GM21526 (cell line): Measurements from ENCODE around the gene ACTL7A.
"Not testable (repeated sequence)": the region's sequence is repeated elsewhere in the genome, so short reads cannot be mapped to it uniquely, and the experiment has no call there.

Experiments used
- ATAC-seq: cut with Tn5 transposase; IDR thresholded peaks from one replicate; pipeline ENCODE4 v1.9.1; 2021; ENCODE audit warnings: moderate library complexity; ENCODE audit not compliant: unreplicated experiment, low FRiP score

Gene ACTL7A, protein sequence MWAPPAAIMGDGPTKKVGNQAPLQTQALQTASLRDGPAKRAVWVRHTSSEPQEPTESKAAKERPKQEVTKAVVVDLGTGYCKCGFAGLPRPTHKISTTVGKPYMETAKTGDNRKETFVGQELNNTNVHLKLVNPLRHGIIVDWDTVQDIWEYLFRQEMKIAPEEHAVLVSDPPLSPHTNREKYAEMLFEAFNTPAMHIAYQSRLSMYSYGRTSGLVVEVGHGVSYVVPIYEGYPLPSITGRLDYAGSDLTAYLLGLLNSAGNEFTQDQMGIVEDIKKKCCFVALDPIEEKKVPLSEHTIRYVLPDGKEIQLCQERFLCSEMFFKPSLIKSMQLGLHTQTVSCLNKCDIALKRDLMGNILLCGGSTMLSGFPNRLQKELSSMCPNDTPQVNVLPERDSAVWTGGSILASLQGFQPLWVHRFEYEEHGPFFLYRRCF

DNA sequence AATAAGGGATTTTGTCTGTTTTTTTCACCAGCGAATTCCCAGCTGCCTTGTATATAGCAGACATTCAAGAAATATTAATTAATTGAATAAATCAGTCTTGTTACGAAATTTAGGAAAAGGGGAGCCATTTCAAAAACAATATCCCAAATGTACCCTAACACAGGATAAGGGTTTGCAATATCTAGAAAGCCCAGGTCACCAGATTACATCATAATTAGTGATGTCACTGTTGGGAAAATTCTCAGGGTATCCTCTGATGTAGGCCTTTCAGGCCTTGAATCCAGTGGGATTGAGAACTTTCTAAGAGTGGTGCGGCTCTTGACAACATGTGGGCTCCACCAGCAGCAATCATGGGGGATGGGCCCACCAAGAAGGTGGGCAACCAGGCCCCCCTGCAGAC is at the start of gene ACTL7A:
Gene ACTL7A, plus strand, starts transcription at position 270 of the 400 bp plus-strand sequence. Its CDS starts 57 bp downstream, at position 327.
- no peak for ATAC-seq

DNA sequence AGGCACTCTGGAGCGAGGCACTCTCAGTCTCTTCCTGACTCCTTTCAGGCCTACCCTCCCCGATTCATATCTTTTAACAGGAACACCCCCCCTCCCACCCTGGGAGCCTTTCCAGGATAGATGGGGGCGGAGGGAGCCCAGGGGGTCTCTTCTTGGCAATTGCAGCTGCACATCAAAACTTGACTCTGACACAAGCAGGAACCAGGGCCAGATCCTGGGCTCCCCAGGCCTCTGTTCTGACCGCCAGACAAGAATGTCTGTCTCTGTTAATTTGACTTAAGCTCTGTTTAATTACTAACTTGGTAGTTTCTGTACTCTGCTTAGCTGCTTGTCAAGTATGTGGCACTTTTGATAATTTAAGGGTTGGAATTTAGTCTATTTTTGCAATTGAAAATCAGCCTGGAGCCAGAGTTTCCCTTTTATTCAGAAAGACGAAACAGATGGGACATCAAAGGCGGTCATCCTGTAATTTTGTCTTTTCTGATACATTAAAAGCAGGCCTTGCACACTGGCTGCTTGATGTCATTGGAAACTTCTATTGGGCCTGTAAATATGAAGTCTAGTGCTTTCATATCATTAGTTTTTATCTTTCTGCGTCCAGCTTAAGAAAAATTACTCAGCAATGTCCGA is 49.6 kb upstream of the ACTL7A start:
- no peak for ATAC-seq

DNA sequence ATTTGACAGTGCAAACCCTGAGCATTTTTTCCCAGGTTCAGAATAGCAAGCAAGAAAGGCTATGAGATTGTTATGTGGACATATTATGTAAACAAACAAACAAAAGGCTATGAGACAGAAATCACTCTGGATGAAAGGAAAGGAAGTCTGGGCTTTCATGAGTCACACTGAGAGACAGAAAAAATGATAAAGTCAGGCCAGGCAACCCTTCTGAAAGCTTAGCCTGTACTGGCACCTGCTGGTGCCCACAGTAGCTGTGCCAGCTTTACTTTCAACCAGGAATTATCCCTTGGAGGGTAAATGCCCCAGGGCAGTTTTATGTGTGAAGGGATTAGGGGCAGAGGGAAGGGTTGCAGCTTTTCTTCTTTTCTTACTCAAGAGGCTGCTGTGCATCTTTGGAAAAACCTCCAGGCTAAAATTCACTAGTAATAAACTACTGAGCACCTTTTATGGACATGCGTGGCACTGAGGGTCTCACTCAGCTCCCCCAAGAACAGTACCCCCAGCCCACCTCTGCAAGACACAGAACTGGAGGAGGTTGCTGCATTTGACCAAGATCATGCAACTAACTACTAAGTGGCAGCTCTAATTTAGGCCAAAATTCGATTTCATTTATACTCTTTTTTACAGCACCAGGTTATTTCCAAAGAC is 48.0 kb upstream of the ACTL7A start:
- no peak for ATAC-seq

DNA sequence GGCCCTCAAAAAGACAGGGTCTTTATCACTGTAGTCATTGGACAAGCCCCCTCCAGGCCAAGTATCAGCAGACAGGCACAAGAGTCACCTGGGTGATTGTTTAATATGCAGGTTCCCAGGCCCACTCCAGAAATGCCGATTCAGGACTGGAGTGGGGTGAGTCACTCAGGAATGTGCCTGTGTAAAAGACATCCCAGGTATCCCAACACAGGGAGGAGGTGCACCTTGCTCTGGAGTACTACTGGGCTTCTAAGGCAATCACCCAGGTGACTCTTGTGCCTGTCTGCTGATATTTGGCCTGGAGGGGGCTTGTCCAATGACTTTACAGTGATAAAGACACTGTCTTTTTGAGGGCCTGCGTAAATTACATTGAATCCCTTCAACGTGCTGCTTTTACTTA is 46.9 kb upstream of the ACTL7A start:
- no peak for ATAC-seq

DNA sequence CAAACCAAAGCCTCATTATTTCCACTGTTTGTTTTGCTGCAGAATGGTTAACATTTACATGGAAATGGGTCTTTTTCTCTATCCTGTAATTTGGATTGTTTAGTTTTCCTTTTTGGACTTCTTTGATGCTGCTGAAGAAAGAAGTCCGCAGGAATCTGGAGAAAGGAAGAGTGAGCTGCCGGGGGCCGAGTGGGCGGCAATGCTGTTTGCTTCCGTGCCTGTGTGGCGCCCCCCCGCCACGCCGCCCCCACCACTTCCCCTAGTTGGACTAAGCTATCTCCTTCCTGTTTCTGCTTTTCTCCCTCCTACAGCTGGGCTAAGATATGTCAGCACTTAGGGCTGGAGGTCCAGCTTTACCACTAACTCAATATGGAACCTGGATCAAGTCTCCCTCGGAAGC is 46.0 kb upstream of the ACTL7A start:
- ATAC-seq: no peak

DNA sequence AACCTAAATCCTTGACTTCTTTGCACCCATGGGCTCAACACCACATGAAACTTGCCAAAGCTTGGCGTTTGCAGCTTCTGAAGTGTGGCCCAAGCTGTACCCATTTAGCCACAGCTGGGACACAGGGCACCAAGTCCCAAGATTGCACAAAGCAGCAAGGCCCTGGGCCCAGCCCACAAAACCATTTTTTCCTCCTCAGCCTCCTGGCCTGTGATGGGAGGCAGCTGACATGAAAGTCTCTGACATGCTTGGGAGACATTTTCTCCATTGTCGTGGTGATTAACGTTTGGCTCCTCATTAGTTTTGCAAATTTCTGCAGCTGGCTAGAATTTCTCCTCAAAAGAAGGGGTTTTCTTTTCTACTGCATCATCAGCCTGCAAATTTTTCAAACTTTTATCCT is 38.2 kb upstream of the ACTL7A start:
- ATAC-seq: no peak

DNA sequence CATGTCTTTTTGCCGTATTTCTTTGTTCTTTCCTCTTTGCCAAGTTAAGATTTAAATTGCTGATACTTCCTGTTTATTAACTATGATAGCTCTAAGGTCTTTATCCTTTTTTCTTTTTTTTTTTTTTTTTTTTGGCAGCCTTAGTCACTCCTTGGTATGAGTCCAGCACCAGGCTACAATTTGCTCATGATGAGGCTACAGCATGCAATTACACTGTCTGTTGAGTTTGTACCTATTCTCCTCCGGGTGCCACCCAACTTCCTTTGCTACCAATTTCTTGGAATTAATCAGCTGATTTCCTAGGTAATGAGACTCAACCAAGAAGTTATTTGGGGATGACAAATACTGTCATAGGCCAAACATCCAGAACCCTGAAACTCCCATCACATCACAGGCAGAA is 31.8 kb upstream of the ACTL7A start:
- ATAC-seq: no peak

DNA sequence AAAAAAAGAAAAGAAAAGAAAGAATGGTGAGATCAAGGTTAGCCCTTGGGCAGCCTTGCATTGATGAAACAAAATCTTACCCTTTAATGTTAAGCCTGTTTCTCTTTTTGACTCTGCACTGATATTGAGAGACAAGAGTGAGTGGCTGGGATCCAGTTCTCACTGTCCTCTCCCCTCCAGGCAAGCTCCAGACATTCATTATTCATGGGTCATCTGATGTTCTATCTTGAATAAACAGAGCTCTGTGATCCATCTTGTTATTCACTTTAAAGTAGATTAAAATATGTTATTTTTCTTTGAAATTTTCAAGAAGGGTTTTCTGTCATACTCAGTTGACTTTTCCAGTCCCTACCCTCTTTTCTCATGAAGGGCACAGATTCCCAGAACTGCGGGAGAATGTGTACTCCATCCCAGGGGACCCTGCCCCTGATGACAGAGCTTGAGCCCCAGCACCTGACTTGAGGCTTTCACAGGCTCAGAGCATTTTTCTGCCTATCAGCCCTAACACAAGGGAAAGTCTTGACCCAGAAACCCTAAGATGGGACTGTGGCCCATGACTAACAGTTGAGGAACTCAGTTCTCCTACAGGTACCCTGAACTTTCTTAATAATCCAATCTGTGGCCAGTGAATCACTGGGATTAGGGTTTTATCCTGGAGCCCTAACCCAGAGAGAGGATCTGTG is 30.4 kb upstream of the ACTL7A start:
- no peak for ATAC-seq

DNA sequence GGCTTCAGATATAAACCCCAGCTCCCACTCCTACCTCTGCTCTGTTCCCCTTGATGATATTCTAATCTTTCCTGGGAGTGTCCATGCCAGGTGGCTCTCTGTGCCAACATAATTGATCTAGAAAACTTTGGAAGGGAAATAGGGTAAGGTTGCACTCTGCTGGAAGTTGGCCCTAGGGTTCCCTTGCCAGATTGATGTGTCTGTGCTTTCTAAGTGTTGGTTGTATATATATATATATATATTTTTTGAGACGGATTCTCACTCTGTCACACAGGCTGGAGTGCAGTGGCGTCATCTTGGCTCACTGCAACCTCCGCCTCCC is 29.9 kb upstream of the ACTL7A start:
- no peak for ATAC-seq

DNA sequence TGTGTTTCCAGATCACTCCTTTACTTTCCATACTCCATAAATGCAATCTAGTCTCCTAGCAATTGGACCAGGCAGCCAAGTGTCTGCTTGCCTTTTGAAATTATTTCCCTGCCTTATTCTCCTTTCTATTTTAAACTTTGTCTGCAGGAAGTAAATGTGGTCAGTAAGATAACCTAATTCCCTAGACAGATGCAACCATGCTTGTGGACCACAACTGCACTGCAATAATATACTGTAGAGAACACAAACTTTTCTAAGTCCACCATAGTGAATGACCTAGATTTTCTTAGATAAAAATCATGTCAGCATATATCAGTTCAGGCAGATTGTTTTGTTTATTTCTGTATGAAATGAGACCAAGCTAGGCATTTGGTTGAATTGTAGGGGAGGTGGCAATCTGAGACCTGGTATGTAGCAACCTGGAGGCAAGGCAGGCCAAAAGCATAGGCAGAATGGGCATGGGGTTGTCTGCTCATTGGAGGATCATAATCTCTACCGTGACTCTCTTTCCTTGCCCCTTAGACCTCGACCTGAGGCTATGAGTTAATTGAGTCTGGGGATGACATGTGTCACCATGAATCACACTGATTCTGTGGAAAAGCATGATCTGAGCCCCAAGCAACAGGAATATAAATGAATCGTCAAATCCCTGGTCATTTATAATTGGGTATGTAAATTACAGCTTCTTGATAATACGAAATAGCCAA is 27.0 kb upstream of the ACTL7A start:
- ATAC-seq: no peak

DNA sequence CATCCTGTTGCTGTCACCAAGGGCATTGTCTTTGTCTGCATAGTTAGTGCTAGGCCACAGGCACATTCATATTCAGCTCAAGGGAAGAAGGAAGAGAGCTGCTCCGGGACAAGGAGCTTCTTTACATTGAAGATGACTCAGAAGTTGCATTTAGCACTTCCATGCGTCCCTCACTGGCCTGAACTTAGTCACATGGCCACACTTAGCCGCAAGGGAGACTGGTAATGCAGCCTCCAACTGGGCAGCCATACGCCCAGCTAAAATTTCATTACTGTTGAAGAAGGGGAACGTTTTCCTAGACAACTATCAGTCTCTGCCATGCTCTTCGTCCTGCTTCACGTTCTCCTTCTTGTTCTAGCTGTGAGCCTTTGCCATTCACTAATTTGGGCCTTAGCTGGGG is 26.2 kb upstream of the ACTL7A start:
- no peak for ATAC-seq

DNA sequence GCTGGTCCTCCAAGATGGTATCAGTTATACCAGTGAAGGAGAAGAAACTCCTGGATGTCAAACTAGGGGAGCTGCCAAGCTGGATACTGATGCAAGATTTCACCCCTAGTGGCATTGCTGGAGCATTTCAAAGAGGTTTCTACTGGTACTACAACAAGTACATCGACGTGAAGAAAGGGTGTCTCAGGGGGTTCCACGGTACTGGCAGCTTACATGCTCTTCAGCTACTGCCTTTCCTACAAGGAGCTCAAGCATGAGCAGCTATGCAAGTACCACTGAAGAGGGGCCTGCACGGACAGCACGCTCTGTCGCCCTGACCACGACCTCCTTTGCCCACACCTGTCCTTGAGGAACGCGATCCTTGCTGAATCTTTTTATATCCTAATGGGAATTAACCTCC is 25.7 kb upstream of the ACTL7A start:
- ATAC-seq: no peak

DNA sequence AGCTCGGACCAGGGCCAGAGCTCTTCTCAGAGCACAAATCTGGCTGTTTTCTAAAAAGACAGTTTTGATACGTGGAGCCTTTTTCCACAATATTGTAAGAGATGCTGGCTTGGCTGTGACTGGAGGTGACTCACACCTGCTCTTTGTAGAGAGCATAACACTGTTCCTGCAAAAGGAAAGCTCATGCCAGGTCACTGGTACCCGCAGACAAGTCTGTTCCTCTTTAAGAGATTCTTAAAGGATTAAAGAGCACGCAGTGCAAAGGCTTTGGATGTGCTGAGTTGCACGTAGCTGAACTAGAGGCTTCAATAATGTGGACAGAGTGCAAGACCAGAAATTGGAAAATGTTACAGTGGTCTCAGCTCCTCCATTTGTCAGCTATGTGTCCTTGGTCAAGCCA is 25.3 kb upstream of the ACTL7A start:
- no peak for ATAC-seq

DNA sequence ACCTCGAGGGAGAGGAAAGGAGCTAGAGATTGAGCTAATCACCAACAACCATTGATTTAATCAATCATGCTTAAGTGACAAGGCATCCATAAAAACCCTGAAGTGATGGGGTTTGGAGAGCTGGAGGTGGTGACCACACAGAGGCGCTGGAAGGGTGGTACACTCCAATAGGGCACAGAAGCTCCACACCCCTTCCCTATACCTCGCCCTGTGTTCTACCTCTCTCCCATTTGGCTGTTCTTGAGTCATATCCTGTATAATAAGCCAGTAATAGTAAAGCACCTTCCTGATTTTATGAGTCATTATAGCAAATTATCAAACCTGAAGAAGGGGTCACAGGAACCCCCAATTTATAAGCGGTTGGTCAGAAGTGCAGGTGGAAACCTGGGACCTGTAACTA is 24.5 kb upstream of the ACTL7A start:
- no peak for ATAC-seq

DNA sequence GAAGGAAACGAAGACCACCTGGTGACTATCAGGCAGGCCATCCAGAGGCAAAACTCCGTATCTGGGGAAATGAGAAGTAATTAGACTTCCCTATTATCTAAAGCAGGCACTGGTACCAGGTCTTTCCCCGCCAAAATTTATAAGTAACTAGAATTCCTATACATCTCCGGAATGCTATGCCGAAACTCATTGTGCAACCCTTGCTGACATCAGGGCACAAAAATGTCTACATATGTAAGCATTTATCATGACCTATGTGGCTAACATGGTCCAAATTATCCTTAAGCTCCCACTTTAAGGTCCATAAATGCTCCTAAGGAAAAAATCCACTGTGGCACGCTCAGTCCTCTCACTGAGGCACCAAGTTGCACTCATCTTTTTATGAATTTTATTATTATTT is 24.0 kb upstream of the ACTL7A start:
- ATAC-seq: no peak

DNA sequence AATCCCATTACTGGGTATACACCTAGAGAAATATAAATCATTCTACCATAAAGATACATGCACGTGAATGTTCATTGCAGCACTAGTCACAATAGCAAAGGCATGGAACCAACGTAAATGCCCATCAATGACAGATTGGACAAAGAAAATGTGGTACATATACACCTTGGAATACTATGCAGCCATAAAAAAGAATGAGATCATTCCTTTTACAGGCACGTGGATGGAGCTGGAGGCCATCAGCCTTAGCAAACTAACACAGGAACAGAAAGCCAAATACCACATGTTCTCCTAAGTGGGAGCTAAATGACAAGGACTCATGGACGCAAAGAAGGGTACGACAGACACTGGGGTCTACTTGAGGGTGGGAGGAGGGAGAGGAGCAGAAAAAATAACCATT is 22.5 kb upstream of the ACTL7A start:
- not testable (repeated sequence) for ATAC-seq

DNA sequence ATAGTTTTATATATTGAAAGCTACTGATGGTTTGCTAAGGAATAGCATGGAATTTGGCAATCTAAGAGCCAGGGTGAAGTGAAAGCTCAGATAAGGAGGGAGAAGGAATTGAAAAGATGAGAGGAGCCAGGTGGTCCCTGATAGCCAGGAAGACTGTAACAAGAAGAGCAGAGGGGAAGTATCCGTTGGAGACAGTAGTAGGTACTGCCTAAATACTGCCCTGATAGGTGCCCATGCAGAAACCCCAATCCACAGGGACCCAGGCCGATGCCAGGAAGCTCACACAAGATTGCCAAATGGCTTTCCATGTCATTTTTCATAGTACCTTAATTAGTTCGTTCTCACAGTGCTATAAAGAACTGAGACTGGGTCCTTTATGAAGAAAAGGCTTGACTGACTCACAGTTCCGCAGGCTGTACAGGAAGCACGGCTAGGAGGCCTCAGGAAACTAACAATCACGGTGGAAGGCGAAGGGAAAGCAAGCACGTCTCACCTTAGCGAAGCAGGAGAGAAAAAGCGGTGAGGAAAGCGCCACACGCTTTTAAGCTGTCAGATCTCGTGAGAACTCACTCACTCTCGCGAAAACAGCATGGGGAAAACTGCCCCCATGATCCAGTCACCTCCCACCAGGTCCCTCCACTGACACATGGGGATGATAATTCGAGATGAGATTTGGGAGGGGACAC is 19.3 kb upstream of the ACTL7A start:
- ATAC-seq: no peak

DNA sequence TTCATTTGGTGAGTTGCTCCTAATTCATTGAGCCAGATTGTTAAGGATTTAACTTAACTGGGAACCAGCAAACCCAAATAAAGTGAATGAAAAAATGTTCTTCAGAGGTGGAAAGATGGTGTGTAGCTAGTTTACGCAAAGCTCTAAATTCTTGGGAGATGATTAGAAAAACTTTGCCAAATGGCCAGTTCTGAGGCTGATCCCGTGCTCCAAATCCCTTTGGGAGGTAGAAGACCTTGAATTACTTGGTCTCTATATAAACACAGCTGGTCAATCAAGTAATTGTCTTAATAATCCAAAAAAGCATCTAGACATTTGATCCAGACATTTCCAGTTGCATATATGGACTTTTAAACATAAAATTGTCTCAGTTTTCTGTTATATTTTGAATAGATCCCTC is 17.7 kb upstream of the ACTL7A start:
- ATAC-seq: no peak

DNA sequence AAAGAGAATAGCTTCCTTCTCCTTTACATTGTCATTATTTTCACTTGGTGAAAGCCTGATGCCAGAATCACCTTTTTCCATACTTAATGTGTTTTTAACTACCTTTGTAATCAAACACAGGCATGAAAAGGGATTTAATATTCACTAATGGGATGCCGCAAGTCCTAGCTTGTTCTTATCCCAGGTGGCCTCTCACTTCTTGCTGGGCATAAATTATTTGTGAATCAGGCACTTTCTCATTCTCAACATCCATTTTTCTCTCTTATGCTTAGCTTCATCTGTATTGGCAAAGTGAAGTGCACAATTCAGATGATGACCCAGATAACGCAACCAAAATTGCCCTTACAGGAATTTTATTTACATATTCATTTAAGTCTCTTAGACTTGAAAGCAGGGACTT is 17.2 kb upstream of the ACTL7A start:
- no peak for ATAC-seq

DNA sequence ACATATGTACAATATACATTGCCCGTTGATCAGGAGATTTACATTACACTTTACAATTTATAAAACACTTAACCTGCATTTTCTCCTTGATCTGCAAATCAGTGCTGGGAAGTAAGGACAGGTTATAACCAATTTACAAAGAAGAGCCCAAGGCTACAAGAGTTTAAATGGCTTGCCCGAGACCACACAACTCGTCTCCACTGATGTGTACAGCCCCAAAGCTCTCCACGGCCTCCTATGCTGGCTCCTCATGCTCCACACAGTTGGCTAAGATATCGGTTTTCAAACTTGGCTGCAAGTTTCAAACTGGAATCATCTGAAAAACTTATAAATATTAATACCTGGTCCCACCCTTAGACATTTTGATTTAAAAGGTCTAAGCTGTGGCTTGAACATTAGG is 16.6 kb upstream of the ACTL7A start:
- ATAC-seq: no peak
